HTR-8/SVneo (cell line): Measurements from ENCODE around the gene SAMD13.

ENCODE experiments used
- DNase-seq: peaks from one replicate; pipeline ENCODE4 v3.0.0; 2011; ENCODE audit warnings: low spot score, mixed read lengths; ENCODE audit not compliant: insufficient read length
- FAIRE-seq: peaks from 2 replicates; lab custom pipeline; 2011; peaks lifted over from hg19 to GRCh38; lab: Jason Lieb, UNC

Gene SAMD13

GRCh38 chr1:84366786-84367185 is 65.3 kb downstream of the SAMD13 start:
- FAIRE-seq, result no peak
- DNase-seq, result no peak

- no peak for FAIRE-seq
Measured at GRCh38 chr1:84367219-84367618, 65.7 kb downstream of the SAMD13 start.

DNA sequence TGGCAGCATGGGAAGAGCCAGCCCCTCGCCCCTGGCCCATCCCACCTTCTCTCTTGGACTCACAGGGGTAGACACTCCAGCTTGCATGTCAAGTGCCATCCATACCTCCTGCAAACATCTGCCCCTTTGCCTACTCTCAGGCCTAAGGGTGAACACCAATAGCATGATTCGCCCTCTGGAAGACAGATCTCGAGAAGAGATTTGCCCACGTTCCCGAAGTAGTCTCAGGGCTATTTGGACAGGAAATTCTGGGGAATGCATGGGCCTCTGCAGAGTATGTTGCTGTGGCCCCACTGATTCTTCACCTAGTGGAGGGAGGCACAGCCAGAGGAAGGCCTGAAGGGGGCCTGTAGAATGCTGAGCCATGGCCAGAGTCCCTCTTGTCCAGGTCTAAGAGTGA is 66.9 kb downstream of the SAMD13 start:
- no peak for DNase-seq
- FAIRE-seq, result no peak

More at GRCh38 chr1:84367219-84367618, 65.7 kb downstream of the SAMD13 start:
- DNase-seq, result no peak

DNA sequence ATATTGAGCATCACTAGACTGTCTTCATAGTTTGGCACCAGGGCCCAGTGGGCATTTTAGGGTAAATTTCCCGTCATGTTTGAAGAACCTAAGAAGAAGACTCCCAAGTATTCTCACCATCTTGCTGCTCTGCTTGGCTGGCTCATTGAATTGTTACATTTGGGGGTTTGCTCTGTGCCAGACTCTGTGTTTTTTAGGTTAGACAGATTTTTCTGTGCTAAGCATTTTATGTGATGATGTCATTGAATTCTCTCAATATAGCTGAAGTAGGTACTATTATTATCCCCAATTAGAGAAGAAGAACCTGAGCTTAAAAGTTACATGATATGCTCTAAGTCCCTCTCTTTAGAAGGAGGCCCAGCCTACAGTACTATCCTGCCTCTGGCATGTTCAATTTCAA is 68.8 kb downstream of the SAMD13 start:
- FAIRE-seq, result no peak

DNA sequence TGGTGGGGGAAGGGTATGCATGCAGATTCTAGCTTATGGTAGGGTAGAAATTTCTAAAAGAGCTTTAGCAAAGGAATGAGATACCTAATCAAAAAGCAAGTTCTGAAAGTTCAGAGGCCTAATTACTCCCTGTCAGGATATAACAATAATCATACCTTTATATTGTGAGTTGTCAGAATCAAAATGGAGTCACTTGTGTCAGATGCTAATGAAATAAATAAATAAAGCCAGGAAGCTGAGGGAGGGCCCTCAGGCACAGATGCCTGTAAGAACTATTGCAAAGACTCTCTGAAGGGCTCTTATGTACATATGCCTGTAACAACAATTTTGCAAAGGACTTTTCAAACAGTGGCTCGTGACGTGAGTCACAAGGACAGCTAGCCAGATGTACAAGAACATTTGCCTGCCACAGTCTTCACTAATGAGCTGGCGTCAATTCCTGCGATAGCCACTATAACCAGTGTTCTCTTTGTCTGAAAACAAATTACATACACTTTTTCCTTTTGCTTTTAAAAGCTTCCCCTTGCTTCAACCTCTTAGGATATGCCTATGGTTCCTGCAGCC is 69.4 kb downstream of the SAMD13 start:
- no peak for DNase-seq
- no peak for FAIRE-seq

More for the DNA sequence above, 68.8 kb downstream of the SAMD13 start:
- no peak for DNase-seq

- no peak for FAIRE-seq
- DNase-seq, result no peak
Measured at GRCh38 chr1:84373436-84374141, 72.1 kb downstream of the SAMD13 start.

DNA sequence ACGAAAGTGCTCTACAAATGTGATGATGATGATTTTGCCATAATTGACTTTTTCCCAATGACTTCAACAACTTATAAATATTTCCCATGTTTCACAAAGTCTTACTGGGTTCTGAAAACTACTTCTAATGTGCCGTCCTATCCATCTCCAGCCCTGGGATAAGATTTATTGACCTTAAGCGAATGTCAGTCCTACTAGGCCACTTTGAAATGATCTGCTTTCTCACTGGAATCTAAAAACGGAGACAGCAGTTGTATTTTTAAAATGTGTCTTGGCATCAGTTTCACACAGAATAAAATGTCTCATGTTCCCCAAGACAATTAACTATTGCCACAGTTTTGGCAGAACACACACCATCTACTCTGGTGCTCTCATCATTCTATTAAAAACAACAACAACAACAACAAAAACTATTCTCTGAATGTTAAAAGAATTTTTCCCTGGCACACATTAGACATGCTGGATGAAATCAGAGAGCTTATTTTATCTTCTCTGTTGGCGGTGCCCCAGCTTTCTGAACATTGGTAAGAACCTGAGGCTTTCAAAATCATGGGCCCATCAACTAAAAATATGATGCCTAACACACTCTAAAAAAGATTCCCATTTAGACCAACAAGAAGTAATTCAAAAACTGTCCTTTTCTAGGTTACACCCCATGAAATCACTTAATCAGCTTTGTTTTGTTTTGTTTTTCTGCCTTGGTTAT is 73.6 kb downstream of the SAMD13 start:
- FAIRE-seq, result no peak
- no peak for DNase-seq

DNA sequence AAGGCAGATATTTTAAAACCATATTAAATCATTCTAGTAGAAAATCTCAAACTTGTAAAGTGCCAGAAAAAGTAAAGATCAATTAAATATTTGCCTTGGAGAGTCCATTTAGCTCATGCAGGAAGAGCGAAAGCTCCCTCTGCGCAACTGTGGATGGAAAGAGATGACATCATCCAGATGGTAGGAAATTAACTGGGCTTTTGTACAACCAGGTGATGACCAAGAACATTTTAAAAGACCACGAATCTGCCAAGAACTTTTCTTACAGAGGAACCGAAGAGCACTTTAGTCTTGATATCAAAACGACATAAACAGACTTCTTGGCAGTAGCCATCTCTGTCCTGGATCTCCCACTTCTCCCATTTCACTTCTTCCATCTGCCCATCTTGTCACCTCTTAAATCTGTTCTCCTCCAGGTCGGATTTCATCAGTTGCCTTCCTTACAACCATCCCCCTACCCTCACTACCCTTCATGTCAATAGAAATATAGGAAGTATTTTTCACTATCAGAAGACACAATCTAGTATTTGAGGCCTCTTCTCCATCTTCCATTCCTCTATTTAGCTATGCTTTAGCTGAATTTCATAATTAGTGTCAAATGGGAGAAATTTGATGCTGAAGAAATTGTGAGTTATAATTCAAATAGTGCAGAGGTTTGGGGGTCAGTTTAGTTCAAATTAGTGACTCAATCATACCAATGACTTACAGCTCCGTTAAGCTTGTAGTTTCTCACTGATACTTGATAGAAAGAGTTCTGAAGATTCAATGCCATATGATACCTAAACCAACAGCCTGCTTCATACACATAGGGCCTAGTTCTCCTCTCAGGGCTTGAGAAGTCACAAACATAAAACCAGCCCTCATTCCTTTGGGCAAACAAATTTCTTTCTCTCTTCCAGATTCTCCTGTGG is 74.7 kb downstream of the SAMD13 start:
- FAIRE-seq (no peak), DNase-seq (no peak)

- FAIRE-seq (no peak), DNase-seq (peak; percentile 3)
Measured at GRCh38 chr1:84377480-84378095, 76.1 kb downstream of the SAMD13 start.

DNA sequence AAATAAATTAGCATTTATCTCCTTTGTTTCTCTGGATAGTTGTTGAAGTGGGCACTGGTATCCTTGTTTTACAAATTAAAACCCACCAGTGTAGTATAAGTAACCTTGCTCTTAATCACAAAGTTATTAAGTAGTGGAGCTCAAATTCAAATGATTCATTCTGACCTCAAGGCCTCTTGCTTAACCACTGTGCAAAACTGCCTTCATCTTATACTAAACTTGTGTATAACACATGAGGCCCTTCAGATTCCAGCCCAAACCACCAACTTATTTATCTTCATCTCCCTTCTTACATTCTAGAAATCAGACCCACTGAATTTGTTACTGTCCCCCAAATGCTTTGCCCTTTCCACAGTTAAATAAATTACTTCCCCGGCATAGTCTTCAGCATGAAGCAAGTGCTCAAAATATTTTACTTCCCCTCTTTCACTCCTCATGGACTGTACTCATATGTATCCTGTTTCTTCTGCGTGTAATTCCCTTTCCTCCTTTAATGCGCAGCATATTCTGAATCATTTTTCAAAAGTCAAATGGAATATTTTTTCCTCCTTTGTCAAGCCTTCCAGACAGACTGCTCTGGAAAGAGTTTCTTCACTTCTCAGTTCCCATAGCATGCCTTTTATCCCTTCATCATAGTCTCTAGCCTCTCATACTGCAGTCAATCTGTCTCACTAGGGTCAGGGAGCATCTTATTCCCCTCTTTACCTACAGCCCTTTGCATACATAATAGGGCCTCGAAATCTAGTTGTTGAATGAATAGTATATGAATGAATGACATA is 77.8 kb downstream of the SAMD13 start:
- DNase-seq (no peak), FAIRE-seq (no peak)

DNA sequence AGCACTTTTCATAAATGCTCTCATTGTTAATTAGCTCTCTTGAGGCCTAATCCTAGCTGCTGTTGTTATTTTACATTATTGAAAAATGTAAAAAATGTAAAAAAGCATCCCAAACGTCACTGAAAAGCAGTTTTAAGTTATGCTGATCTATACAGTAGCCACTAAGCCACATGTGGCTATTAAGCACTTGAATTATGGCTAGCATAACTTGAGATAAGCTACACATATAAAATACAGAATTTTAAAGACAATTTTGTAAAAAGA is 78.3 kb downstream of the SAMD13 start:
- FAIRE-seq, result no peak
- no peak for DNase-seq

- FAIRE-seq, result no peak
- no peak for DNase-seq
Measured at GRCh38 chr1:84382127-84382526, 80.6 kb downstream of the SAMD13 start.

DNA sequence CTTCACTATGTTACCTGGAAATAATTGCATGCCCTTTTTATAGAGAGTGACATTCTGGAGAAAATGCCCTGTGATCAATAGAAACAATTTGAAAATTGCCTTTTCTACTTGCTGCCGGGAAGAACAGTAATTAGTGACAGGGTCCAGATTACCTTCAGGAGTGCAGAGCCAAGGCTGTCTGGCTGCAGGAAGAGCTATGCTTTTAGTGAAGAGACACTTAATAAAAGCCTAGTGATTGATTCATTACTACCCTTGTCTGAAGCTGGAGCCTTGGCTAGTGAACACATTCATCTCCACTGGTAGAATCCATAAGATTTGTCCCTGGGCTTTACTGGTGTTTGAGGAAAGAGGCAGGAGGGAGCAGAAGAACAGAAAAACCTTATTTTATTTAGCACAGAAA is 83.8 kb downstream of the SAMD13 start:
- DNase-seq (no peak), FAIRE-seq (no peak)

- FAIRE-seq, result no peak
Measured at GRCh38 chr1:84386716-84387479, 85.4 kb downstream of the SAMD13 start.

DNA sequence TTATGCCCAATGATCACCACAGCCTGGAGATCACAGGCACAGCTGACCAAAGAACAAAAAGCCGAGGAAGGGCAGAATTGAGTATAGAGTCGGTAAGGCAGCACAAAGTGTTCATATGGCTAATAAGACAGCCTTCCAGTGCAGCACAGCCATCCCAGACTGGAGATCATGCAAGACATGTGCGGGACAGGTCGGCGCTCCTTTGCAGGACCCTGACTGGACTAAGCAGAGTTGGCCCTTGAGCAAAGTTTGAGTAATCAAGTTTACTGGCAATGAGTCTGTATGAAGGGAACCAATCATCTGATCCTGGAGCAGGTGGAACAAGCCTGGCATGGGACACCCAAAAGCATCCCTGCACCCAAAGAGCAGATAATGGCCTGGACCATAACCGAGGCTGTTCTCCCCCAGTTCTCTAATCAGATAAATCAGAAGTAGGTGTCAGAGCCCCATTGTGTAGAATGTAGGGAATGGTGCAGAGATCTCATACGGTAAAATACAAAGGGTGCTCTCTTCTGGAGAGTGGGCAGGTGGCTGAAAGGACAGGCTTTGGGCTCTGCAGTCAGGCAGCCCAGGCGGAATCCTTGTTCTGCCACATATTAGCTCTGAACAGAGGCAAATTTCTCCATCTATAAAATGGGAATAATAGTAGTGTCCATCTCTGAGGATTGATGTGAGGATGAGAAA is 86.1 kb downstream of the SAMD13 start:
- FAIRE-seq, result no peak
- DNase-seq, result no peak

More at GRCh38 chr1:84386716-84387479, 85.4 kb downstream of the SAMD13 start:
- no peak for DNase-seq

DNA sequence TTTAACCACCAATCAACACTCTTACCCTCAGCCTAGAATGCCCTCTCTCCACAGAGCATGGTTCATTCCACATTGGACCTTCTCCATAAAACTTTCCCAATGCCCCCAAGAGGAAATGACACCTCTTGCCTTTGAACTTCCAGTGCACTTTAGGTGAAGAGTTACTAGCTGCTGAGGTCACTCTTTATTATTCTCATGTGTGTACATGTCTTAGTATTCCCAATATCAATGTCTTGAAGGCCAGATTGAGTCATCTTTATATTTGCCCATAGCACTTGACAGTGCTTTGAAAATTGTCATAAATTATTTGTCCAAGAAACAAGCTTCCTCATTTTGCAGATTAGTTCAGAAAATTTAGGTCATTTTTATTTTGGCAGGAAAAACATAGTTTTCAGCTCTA is 88.7 kb downstream of the SAMD13 start:
- no peak for FAIRE-seq
- DNase-seq, result no peak

DNA sequence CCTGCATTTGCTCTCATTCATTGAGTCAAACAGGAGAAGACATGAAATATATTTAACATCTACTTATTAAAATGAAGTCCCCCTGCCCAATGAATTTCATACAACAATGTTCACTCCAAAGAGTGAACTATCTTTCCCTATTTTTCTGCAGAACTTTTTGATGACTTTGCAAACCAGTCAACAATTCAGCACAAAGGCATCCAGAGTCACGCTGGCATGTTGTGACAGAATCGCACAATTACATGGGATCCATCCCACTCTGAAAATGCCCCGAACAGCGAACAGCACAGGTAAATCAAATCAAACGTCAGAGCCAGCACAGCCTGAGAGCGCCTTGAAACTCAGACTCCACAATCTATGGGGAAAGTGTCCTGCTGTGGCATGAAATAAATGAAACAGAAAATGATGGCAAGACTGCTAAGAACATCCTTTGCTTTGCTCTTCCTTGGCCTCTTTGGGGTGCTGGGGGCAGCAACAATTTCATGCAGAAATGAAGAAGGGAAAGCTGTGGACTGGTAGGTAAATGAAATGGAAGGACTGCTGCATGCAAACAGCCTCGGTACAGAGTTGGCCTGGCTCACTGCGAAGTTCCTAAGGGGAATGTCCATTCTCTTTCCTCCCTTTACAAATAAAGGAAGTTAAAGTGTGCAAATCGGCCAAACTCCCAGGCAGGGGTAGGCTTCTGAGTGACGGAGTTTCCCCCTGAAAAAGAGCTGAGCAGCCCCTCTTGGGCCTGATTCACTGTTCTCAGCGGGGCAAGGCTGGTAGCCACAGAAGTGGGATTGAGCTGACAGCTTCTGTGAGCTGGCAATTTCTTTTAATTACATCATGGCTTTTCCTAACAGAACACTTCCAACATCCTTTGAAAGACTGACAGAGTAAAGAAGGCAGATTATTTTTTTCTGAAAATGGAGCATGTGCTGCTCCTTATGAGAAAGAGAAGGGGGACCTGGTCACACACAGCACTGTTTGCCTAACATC is 97.0 kb downstream of the SAMD13 start, which contains the start of gene DNASE2B:
DNASE2B (plus strand) TSS at position 310 of the 981 bp plus-strand sequence; CDS start at position 391, 81 bp downstream.
- DNase-seq (no peak), FAIRE-seq (no peak)
